Epithelial cell of proximal tubule (primary cell): Measurements from ENCODE around the gene SCUBE2. TPM values are rescaled to one million over a fixed set of nuclear protein-coding genes. Genes with fewer than 3 reads are reported as not detected.

Experiments used
- DNase-seq: peaks from one replicate; pipeline ENCODE4 v3.0.0-alpha.2; 2011; ENCODE audit warnings: low read depth
- H3K4me3 ChIP-seq: 2 replicates; pipeline ENCODE4 v1.5.1; 2011; ENCODE audit warnings: low read depth, mild to moderate bottlenecking, low read length
- CTCF ChIP-seq: conservative IDR thresholded peaks from 2 replicates; pipeline ENCODE4 v1.5.1; 2012; ENCODE audit warnings: low read depth, mild to moderate bottlenecking, low read length
- total RNA-seq: library from RNA; depleted of rRNA; stranded (reverse); fragments of >200 nt; gene quantifications from 2 replicates; pipeline ENCODE4 v1.2.3, GENCODE V29; 2015

SCUBE2 gene
- total RNA-seq, 1 donor from 2014 or later = 0.17 TPM

GRCh38 chr11:9081153-9081552 lies 10.2 kb downstream of the SCUBE2 start:
- DNase-seq = no peak
- TF ChIP-seq CTCF = no peak
- no peak overlapping the region for H3K4me3 ChIP-seq

GRCh38 chr11:9078113-9079086 lies 13.0 kb downstream of the SCUBE2 start:
- H3K4me3 ChIP-seq = no peak overlapping the region
- TF ChIP-seq CTCF = peak; percentile 2
- DNase-seq = no peak

- TF ChIP-seq CTCF = no peak
- no peak overlapping the region for H3K4me3 ChIP-seq
- DNase-seq = no peak
Measured at GRCh38 chr11:9077164-9077563, 14.2 kb downstream of the SCUBE2 start.

GRCh38 chr11:9076661-9077060 lies 14.7 kb downstream of the SCUBE2 start:
- H3K4me3 ChIP-seq = no peak overlapping the region
- no peak for TF ChIP-seq CTCF
- DNase-seq = no peak

- DNase-seq = no peak
- no peak overlapping the region for H3K4me3 ChIP-seq
- TF ChIP-seq CTCF = no peak
Measured at GRCh38 chr11:9076046-9076445, 15.4 kb downstream of the SCUBE2 start.

GRCh38 chr11:9075556-9075955 lies 15.8 kb downstream of the SCUBE2 start:
- TF ChIP-seq CTCF = no peak
- no peak overlapping the region for H3K4me3 ChIP-seq
- DNase-seq = no peak
